ENCODE data around the gene LTK.

The LTK gene

GRCh38 chr15:41462084-41462795 lies 51.4 kb downstream of the LTK start:
- no peak for TF ChIP-seq SIN3A (IDR thresholded peaks at IDR 0.05; ENCODE audit: borderline replicate concordance, insufficient read depth, low read length)
- TF ChIP-seq TAF1 (IDR thresholded peaks at IDR 0.05; ENCODE audit: borderline replicate concordance, insufficient read depth, low read length): no peak
- TF ChIP-seq POLR2AphosphoS5 (IDR thresholded peaks at IDR 0.05; ENCODE audit: low read depth, low read length): no peak
